NT2/D1 (cell line): Measurements from ENCODE around the gene PRKAG2.

Experiments
- YY1 ChIP-seq: IDR thresholded peaks from 2 replicates; pipeline ENCODE4 v1.6.1; 2011; ENCODE audit not compliant: insufficient read length, insufficient read depth
- ZNF274 ChIP-seq: IDR thresholded peaks from 2 replicates; pipeline ENCODE4 v1.6.1; 2011; ENCODE audit warnings: mild to moderate bottlenecking, low read depth, low read length

GRCh38 chr7:151904270-151904669, 27.4 kb upstream of the PRKAG2 start:
- TF ChIP-seq ZNF274 (no peak), YY1 (no peak)
